Measurements from ENCODE around the gene KCND2.

Gene KCND2

DNA sequence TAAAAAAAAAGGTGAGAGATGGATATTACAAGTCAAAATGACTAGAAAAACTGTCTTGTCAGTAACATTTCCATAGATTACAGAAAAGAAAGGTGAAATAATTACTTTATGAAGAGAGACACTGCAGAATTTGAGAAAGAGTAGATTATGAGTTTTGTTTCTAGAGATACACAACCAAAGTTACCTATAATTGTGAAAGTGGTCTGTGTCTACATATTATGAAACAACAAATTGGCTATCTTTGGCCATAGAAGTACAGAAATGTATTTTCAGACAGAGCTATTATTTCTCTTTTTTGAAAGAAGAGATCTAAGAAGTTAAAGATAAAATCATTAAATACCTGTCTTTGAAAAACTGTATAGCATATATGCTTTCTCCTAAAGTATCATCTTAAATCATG is 30.1 kb downstream of the KCND2 start:
- DNase-seq (ENCODE audit: low read depth), result no peak
- H3K4me3 ChIP-seq (ENCODE audit: low read depth, low read length), result no peak overlapping the region
- no peak for TF ChIP-seq CTCF (IDR thresholded peaks at IDR 0.05; ENCODE audit: low read depth, low read length, missing control alignments)

DNA sequence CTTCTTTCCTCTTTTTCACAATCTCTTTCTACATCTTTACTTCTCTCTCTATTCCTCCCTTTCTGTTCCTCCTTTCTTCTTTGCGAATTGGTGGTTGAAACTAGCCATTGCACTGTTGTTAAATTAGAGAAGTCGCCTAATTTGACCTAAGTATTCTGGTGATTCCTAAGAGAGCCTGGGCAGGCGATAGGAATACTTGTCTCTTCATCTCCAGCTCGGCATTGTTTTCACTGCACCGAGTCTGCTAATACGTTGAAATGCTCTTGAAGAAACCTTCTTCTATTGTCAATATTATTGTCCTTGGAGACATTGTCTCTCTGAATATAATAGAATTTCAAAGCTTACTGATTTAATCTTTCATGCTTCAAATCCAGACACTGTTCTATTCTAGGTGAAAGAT is 31.7 kb downstream of the KCND2 start:
- H3K4me3 ChIP-seq (ENCODE audit: low read depth, low read length), result no peak overlapping the region
- no peak for DNase-seq (ENCODE audit: low read depth)
- TF ChIP-seq CTCF (IDR thresholded peaks at IDR 0.05; ENCODE audit: low read depth, low read length, missing control alignments), result no peak

DNA sequence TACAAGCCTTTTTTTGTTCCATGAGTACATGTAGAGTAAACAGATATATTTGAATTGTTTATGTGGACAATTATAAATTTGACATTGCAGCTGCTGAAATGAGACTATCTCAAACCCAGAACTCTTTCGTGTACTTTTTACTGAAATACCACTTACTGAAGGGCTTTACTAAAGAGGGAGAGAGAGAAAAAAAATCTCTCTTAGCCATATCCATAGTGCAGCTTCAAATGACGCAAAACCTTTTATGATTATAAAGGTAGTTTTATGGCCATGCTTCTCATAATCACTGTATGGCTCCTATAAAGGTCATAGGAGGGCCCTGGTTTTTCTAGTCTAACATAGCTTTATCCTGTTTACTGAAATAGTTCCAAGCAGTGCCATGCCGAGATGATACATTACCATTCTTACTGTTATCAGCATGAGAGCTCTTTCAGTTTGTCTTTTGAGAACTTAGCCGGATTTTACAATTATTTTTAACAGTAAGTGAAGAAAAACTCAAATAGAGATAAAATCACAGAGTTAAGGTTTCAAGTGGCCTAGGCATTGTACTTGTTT is 35.1 kb downstream of the KCND2 start:
- H3K4me3 ChIP-seq (ENCODE audit: low read depth, low read length), result no peak overlapping the region
- no peak for DNase-seq (ENCODE audit: low read depth)
- no peak for TF ChIP-seq CTCF (IDR thresholded peaks at IDR 0.05; ENCODE audit: low read depth, low read length, missing control alignments)

DNA sequence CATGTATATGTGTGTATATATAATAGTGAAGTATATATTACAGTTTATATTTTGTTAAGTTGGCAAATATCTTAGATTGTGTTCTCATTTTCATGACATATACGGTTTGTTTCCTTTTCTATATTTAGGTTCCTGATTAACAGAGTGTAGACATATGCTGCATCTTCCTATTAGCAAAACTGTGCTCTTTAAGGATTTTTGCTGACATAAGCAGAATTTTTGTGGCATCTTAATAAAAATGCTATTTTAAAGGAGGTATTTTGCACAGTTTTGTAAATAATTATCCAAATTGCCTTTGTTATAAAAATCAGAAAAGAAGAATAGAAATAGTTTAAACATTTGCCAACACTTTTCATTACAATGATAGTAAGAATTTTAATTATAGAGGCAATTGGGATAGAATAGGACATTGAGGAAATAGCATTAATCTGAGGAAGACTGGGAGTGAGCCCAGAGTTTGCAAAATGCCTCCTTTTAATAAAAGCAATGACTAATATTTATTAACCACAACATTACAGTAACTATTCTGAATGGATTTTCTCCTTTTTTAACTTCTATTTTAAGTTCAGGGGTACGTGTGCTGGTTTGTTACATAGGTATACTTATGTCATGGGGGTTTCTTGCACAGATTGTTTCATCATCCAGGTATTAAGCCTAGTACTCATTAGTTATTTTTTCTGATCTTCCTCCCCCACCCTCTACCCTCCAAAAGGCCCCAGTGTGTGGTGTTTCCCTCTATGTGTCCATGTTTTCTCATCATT is 38.2 kb downstream of the KCND2 start:
- H3K4me3 ChIP-seq (ENCODE audit: low read depth, low read length), result no peak overlapping the region
- no peak for DNase-seq (ENCODE audit: low read depth)
- no peak for TF ChIP-seq CTCF (IDR thresholded peaks at IDR 0.05; ENCODE audit: low read depth, low read length, missing control alignments)

DNA sequence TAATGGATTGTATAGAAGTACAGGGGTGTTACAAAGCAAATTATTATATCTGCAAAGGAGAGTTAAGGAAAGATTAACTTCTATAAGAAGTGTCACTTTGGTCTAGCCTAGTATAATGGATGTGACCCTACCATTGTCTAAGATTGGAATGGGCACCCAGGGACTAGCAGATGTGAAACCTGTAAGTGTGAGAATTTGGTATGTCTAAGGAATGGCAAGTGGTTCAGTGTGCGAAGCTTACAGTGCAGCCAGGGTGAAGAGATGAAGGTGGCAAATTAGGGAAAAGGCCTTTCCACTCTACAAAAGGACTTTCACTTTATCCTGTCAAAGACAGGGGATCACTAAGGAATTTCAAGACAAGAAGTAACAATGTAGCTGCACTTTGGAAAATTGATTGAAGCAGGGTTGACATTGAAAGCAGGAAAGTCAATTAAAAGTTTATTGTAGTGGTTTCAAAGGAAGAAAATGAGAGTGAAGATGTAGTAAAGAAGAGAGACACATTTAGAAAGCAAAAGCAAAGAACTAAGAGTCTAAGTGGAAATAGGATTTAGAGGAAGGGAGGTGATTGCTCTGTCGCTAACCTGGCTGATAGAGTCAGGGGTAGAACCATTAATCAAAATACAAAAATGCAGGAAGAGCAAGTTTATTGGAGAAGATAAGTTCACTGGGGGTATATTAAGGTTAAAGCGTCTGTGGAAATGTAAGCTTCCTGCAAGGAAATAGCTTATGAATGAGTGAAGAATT is 47.4 kb downstream of the KCND2 start:
- H3K4me3 ChIP-seq (ENCODE audit: low read depth, low read length), result no peak overlapping the region
- no peak for TF ChIP-seq CTCF (IDR thresholded peaks at IDR 0.05; ENCODE audit: low read depth, low read length, missing control alignments)
- no peak for DNase-seq (ENCODE audit: low read depth)

- no peak for DNase-seq (ENCODE audit: low read depth)
- no peak overlapping the region for H3K4me3 ChIP-seq (ENCODE audit: low read depth, low read length)
- no peak for TF ChIP-seq CTCF (IDR thresholded peaks at IDR 0.05; ENCODE audit: low read depth, low read length, missing control alignments)
Measured at GRCh38 chr7:120327054-120327453, 54.1 kb downstream of the KCND2 start.
